Subcutaneous adipose tissue (tissue), 4 donors: ENCODE measurements around the gene XYLT1. TPM values are rescaled to one million over a fixed set of nuclear protein-coding genes. Genes with fewer than 3 reads are reported as not detected.

Source experiments
- CTCF ChIP-seq: fragments of 450-650 bp; IDR thresholded peaks from one replicate; pipeline ENCODE4 v1.5.1; 2016; ENCODE audit warnings: low read depth, mild to moderate bottlenecking, control low read depth, antibody characterized with exemption, moderate library complexity
- total RNA-seq, 4 donors: library from RNA; depleted of rRNA; stranded (reverse); fragments of >200 nt; gene quantifications; one replicate each; pipeline ENCODE4 v1.1.0, GENCODE V29; 2016

XYLT1 gene
- total RNA-seq, 4 donors from 2014 or later, result 21.7 to 27.5 (median 26.1) TPM

GRCh38 chr16:17412221-17412620, 58.5 kb downstream of the XYLT1 start:
- no peak for TF ChIP-seq CTCF

GRCh38 chr16:17411263-17411662, 59.5 kb downstream of the XYLT1 start:
- TF ChIP-seq CTCF, result no peak

GRCh38 chr16:17409894-17410293, 60.9 kb downstream of the XYLT1 start:
- no peak for TF ChIP-seq CTCF

DNA sequence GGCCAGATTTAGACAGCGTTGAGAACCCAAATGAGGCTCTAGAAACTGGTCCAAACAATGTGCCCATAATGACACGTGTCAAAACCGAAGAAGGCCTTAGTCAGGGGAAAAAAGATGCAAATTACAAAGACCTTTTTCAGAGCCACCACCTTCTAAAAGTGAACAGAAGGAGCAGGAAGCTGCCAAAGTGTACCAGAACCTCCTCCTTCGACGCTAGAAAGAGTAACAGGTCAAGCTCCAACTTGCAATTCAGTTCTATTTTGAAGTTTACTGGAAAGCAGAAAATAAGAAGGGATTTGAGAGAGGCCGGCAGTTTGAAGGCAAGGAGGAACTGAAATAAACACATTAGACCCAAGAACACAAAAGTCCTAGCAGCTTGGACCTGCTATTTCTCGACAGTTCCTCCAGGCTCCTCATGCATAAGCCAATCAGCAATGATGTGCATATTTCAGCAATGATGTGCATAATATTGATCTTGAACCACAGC, 61.8 kb downstream of the XYLT1 start:
- TF ChIP-seq CTCF, result no peak

GRCh38 chr16:17408296-17408695, 62.5 kb downstream of the XYLT1 start:
- TF ChIP-seq CTCF, result no peak

GRCh38 chr16:17407321-17407720, 63.4 kb downstream of the XYLT1 start:
- no peak for TF ChIP-seq CTCF

- no peak for TF ChIP-seq CTCF
Observed at GRCh38 chr16:17404941-17405689, 65.6 kb downstream of the XYLT1 start.
